NCI-H1436 treated with DMSO at 0.1 percent for 48 hours (cell line): Measurements from ENCODE around the gene JDP2.
A peak's percentile ranks its signal among the peaks of the same experiment; 100 is the strongest.

ENCODE experiments used
- DNase-seq: peaks from one replicate; lab custom pipeline; 2025; lab: John Stamatoyannopoulos, UW

Gene JDP2

DNA sequence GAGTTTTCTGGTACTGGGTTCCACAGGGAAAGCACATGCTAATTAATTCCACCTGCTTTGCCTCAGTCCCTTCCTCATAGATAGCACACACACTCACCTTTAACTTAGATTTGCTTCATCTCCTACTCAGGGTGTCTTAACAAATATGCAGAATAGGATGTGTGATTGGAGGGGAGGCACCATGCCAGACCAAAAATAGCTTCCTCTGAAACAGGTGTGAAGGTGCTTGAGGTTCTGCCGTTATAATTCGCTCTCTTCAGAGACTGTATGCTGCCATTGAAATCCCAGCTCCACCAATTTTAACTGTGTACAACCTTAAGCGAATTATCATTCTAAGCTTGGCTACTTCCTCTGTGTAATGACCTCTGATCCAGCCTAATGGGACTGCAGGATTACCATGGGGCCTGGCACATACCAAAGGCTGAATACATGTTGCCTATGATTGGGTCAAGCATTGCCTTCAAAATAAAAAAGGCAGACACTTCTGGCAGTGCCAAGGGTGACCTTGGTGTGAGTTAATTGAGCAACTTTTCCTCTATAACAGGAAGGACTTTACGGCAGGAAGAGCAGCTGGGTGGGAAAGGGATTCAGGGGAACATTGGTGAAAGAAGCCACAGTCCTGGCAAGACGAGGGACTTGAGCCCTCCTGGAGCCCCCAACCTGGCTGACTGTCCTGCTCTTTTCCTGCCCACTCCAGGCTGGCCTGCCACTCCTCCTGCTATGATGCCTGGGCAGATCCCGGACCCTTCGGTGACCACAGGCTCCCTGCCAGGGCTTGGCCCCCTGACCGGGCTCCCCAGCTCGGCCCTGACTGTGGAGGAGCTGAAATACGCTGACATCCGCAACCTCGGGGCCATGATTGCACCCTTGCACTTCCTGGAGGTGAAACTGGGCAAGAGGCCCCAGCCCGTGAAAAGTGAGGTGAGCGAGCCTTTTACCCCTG, 9.7 kb downstream of the JDP2 start:
- DNase-seq, result peak; percentile 27

DNA sequence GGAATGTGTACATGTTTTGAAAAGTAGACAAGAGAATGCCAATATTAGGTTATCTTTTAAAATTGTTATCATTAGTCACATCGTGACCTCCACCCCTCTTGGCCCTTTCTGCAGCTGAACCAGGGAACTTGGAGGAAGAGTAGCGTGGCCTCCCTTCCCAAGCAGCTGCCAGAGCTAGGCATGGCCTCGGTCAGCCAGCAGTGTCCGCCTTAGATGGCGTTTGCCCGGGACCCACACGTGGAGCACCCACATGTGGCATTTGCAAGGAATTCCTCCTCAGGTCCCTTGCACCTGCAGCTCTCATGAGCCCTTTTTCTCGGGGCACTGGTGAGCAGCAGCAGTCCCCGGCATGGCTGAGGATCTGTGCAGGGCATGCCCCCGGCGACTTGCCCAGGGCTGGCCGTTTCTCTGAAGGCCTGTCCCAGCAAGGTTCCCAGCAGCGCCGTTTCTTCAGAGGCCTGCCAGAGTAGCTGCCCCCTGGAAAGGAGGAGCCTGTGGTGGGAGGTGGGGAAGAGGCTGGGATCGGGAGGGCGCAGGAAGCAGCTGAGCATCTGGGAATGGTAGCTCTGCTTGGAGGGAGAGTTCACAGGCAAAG, 10.8 kb downstream of the JDP2 start:
- DNase-seq, result no peak

DNA sequence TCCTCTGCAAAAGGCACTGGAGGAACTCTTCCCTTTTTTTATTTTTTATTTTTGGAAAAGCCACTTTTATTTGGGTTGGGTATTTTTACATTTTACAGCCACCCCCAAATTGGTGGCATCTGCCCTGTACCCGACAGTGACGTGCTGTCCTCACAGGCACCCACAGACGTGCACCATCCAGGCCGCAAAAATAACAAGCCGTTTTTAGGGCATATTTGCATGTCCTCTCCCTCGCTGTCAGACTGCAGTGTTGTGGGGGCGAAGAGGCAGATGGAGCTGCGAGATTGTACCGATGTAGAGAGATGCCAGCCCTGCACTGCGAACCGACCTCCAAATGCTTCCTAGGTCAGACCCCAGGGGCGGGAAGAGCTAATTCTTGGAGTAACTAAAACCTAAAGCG, 12.2 kb downstream of the JDP2 start:
- no peak for DNase-seq

DNA sequence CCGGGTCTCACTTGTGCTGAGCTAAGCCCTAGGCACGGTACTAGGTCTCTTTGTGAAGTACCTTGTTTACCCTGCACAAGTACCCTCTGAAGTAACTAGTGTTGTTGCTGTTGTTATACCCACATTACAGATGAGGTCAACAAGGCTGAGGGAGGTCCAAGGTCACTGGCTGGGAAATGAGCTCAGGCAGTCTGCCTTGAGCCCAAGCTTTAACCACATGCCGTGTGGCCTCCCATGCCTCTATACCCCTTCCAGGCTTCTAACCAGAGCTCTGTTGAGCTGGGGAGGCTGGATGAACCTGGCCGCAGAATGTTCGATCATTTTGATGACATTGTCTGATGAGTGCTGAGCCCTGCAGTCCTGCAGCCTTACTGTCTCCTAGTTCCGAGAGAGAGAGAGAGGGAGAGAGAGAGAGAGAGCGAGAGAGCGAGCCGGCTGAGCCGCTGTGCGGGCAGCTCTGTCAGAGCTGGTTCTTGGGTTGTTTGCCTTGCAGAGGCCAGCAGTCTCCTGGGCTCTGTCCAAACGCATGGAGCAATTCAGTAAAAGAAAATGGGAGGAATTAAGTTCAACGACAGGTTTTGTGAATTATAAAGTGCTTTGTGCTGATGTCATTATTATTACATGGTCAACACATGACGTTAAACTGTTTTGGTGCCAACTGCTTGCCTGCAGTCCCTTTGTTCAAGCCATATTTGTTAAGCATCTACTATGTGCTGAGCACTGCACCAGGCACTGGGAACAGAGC, 13.1 kb downstream of the JDP2 start:
- no peak for DNase-seq

DNA sequence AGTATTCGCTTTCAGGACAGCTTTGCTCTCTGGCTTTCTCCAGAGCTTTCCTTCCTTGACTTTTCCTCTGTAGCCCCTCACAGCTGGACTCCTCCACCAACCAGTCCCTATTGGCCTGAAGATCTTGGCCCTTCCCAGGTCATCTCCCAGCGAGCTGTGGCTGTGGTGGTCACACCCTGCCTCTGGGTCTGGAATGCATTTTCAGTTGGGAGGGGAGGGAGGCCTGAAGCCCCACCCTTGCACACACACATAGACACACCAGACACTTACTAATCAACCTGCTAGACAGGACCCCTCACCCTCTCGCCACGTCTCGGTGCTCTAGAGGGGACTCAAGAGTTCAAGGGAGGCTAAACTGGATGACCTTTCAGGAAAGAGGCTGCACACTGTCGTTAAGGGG, 13.9 kb downstream of the JDP2 start:
- DNase-seq, result no peak

DNA sequence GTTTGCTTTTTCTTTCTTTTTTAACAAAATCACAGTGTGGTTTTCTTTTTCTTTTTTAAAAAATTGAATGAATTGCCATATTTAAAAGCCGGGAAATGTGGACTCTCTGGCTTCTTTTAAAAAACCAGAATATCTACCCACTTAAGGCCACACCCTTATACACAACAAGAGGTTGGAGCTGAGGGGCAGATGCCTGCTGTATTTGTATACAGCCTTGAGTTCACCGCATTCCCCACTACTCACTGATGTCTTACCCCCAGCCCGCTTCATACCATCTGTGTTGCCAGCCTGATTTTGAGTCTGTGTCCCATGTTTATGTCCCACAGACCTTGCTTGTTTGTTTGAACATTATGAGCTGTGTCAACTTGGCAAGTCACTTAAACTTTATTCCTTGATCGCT, 14.3 kb downstream of the JDP2 start:
- DNase-seq, result no peak

DNA sequence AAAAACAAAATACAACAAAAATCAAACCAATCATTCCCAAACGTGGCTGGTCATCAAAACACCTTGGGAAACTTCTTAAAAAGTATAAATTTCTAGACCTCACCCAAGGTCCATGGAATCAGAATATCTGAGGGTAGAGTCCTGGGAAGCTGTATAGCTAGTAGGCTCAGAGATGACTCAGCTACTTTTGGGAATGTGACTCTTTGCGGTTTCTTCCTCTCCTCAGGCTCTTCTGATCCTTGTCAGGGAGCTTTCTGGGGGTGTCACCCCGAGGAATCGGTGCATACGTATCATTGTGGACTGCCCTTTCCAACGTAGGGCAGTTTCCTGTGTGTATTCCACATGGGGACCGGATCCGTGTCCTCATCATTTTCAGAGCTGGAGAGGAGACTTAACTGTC, 14.8 kb downstream of the JDP2 start:
- no peak for DNase-seq

GRCh38 chr14:75443203-75443969, 15.6 kb downstream of the JDP2 start:
- DNase-seq, result no peak

GRCh38 chr14:75445236-75445635, 17.4 kb downstream of the JDP2 start:
- DNase-seq, result no peak

DNA sequence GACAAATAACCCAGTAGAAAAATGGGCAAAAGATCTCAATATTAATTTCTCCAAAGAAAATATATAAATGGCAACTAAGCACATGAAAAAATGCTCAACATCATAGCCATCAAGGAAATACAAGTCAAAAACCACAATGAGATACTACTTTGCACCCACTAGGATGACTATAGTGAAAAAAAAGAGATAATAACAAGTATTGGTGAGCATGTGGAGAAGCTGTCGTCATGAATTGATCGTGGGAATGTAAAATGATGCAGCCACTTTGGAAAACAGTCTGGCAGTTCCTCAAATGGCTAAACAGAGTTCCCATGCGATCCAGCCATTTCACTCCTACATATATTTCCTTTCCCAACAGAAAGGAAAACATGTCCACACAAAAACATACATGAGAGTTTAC, 18.1 kb downstream of the JDP2 start:
- DNase-seq, result no peak

GRCh38 chr14:75446447-75446846, 18.6 kb downstream of the JDP2 start:
- no peak for DNase-seq

DNA sequence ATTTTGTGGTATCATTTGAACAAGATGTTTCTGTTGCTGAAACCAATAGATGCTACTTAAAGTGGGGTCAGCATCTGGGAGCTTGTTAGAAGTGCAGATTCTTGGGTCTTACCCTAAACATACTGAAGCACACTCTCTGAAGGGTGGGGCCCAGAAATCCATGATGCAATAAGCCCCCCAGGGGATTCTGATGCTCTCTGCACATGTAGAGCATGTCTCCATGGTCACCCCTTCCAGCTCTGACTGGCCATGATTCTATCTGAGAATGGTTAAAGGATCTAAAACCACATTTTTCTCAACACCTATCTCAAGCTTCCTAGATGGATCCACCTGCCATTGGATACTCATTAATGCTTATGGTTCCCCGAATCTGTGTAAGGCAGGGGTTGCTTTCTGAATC, 20.4 kb downstream of the JDP2 start:
- no peak for DNase-seq

DNA sequence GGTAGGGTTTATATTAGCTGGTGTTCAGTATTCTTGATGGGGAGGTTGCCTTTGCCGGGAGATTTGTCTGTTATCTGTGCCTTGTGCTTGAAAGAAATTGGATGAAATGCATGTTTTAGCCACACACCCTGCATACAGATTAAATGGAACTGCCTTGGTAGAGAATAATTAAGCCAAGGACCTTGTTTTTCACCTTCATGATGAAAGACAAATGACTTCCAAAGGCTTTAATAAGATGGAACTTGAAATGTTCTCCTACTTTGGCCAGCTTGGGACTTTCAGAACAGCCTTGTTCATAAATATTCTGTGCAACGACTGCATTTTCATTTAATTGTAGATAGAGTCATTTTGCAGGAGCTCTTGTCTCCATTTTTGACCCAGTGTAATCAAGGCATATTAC, 21.2 kb downstream of the JDP2 start:
- DNase-seq, result no peak

GRCh38 chr14:75449696-75450095, 21.9 kb downstream of the JDP2 start:
- DNase-seq, result no peak

- DNase-seq, result no peak
Measured at GRCh38 chr14:75450381-75451276, 22.8 kb downstream of the JDP2 start.

DNA sequence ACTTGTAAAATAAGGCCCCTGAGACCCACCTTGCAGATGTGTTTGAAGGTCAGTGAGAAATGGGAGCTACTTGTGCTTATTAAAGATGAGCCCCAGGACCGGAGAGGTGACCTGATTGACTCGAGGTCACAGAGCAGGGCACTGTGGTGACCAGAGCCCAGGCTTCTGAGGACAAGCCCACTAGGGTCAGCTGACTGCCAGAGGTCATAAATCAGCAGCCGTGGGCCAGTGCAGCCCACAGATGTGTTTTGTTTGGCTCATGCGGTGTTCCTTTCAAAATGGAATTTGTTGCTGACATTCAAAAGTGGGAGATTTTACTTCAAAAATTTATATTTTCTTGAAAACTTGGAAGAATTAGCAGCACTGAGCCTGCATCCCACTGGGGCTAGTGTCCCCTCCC, 24.5 kb downstream of the JDP2 start:
- no peak for DNase-seq

GRCh38 chr14:75452900-75453816, 25.3 kb downstream of the JDP2 start:
- DNase-seq, result no peak

GRCh38 chr14:75453817-75454434, 26.1 kb downstream of the JDP2 start:
- no peak for DNase-seq

- DNase-seq, result no peak
Measured at GRCh38 chr14:75454963-75455546, 27.2 kb downstream of the JDP2 start.
